Retinal pigment epithelial cell (primary cell): ENCODE data around the gene TBC1D5.

Source experiments
- DNase-seq: peaks from one replicate; pipeline ENCODE4 v3.0.0-alpha.2; 2010; ENCODE audit warnings: low read depth
- H3K4me3 ChIP-seq: 2 replicates; pipeline ENCODE4 v1.5.1; 2011; ENCODE audit warnings: mild to moderate bottlenecking, low read length, control low read depth, moderate library complexity
- TF ChIP-seq, protein P1 (sequence below): conservative IDR thresholded peaks from 2 replicates; pipeline ENCODE4 v1.5.1; 2011; ENCODE audit warnings: low read depth, low read length, control low read depth, inconsistent platforms

TBC1D5 gene

DNA sequence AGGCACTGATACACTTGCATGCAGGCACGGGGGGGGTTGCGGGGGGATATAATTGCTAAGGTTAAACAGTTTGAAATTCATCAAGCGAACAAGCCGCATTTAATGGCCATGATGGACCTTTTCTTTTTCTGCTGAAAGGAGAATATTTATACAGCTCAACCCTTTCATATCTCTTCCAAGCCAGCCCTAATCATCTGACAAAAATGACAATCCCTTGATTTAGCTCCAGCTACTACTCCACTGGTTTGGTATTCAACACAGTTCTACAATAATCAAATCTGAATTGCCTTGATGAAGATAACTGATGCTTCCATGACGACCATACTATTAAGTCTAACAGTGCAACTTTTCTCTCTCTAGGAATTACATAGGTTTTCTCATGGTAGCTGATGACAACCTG lies 482.7 kb downstream of the TBC1D5 start:
- no peak for DNase-seq
- no peak overlapping the region for H3K4me3 ChIP-seq
- TF ChIP-seq, protein P1, sequence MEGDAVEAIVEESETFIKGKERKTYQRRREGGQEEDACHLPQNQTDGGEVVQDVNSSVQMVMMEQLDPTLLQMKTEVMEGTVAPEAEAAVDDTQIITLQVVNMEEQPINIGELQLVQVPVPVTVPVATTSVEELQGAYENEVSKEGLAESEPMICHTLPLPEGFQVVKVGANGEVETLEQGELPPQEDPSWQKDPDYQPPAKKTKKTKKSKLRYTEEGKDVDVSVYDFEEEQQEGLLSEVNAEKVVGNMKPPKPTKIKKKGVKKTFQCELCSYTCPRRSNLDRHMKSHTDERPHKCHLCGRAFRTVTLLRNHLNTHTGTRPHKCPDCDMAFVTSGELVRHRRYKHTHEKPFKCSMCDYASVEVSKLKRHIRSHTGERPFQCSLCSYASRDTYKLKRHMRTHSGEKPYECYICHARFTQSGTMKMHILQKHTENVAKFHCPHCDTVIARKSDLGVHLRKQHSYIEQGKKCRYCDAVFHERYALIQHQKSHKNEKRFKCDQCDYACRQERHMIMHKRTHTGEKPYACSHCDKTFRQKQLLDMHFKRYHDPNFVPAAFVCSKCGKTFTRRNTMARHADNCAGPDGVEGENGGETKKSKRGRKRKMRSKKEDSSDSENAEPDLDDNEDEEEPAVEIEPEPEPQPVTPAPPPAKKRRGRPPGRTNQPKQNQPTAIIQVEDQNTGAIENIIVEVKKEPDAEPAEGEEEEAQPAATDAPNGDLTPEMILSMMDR = no peak

GRCh38 chr3:17258823-17259436 lies 483.5 kb downstream of the TBC1D5 start:
- TF ChIP-seq, protein P1 = peak; percentile 70
- DNase-seq = no peak
- H3K4me3 ChIP-seq = no peak overlapping the region

DNA sequence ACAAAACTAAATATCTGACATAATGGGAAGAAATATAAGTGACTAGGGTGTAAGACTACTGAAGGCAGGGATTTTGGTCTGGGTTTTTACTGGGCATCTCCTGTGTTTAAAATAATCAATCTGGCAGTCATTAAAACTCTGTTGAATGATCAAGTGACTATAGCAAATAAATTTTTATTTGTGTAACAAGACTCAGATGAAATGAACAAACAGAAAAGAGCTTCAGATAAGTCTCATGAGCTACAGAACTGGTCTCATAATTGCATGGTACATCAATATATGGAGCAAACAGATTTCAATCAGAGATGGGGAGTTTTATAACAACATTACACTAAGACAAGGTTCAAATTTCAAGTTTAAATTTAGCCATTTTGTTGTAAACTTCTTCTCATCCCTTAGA lies 485.2 kb downstream of the TBC1D5 start:
- H3K4me3 ChIP-seq = no peak overlapping the region
- TF ChIP-seq, protein P1 = no peak

DNA sequence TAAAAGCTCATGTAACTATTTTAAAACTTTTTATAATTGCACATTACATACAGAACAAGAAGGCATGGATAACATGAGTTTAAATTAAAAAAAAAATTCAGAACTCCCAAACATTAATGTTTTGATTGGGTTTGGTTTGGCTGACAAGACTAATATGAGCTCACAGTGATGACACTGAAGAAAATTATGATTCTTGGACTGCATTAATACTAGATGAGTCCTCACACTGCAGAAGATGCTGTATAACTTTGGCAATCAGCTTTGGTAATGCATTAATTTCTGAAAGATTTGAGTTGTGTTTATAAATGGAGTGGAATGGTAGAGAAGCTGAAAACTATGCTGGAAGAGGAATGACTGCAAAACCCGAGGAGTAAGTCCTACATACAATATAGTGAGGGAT lies 498.8 kb downstream of the TBC1D5 start:
- TF ChIP-seq, protein P1 = no peak
- no peak for DNase-seq
- H3K4me3 ChIP-seq = no peak overlapping the region

More for the DNA sequence above, 485.2 kb downstream of the TBC1D5 start:
- DNase-seq = no peak

DNA sequence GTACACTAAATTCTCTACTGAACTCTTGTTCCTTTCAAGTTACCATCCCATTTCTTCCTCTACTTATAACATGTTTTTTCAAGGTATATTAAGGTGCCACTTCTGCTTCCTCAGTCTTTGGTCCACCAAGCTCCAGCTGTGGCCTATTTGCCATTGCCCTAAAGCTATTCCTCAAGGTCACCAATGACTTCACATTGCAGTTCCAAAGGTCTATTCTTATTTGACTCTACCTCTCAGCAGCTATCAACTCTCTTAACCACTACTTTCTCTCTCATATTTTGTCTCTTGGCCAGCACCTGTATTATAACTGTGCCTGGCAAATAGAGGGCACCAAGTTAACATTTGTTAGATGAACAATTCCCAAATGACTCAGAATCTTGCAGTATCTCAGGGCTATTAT lies 503.0 kb downstream of the TBC1D5 start:
- TF ChIP-seq, protein P1 = no peak
- H3K4me3 ChIP-seq = no peak overlapping the region
- DNase-seq = no peak

DNA sequence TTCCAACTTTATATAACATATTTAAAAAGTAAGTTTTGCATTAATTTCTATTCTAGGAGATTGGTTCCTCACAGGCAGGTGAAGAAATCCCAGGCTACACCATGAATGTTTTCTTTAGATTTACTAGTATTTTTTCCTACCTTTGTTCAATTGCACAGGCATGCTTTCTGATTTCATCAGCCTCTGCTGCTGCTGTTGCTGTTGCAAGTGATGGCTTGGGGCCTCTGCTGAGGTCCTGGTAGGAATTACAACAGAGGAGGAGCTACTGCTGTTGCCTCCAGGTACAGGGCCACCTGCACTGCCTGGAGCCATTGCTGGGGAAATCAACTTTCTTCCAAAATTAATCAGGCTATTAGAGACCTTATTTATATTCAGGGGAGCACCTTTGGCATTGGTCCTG lies 504.4 kb downstream of the TBC1D5 start:
- TF ChIP-seq, protein P1 = no peak
- no peak for DNase-seq
- no peak overlapping the region for H3K4me3 ChIP-seq

DNA sequence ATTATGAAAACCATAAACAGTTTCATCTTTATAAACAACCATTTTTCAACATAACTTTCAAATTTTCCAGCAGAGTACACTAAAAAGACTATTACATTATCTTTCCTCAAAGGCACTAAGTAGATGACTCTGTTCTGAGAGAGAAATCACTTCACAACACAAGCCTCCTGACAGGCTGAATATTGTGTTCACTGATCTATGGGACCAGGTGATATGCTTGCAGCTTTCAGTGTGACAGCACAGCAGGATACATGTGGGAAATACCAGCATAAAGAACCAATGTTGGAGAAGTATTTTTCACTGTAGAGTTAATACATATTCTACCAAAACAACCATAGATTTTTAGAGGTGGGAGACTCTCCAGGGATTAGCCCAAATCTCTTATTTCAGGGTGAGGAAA lies 507.1 kb downstream of the TBC1D5 start:
- TF ChIP-seq, protein P1 = no peak
- DNase-seq = no peak
- H3K4me3 ChIP-seq = no peak overlapping the region
